LoVo (cell line): ENCODE results near the gene DUSP9.
"Not testable (repeated sequence)": the region's sequence is repeated elsewhere in the genome, so short reads cannot be mapped to it uniquely, and the experiment has no call there.

Experiments used
- DNase-seq: peaks from one replicate; pipeline ENCODE4 v3.0.0-alpha.2; 2016; ENCODE audit warnings: low spot score

Gene DUSP9

DNA sequence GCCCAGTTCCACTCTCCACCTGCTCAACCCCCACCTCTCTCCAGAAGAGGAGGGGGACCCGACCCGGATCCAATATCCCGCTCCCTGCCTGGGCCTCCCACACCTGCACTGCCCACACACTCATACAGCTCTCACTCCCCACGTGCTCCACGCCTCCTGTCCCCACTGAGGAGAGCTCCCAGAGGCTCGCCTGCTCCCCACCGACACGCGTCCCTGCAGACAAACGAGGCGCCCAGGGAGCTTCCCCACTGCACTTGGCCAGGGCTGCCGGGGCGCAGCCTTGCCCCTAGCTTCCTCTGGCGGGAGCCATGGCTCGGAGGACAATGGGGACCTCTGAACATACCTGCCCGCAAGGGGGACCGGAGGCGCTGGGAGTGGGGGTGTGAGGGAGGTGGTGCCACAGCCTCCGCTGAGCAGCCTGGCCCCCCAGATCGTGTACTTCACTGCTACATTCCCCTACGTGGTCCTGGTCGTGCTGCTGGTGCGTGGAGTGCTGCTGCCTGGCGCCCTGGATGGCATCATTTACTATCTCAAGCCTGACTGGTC lies 45.7 kb downstream of the DUSP9 start:
- no peak for DNase-seq

DNA sequence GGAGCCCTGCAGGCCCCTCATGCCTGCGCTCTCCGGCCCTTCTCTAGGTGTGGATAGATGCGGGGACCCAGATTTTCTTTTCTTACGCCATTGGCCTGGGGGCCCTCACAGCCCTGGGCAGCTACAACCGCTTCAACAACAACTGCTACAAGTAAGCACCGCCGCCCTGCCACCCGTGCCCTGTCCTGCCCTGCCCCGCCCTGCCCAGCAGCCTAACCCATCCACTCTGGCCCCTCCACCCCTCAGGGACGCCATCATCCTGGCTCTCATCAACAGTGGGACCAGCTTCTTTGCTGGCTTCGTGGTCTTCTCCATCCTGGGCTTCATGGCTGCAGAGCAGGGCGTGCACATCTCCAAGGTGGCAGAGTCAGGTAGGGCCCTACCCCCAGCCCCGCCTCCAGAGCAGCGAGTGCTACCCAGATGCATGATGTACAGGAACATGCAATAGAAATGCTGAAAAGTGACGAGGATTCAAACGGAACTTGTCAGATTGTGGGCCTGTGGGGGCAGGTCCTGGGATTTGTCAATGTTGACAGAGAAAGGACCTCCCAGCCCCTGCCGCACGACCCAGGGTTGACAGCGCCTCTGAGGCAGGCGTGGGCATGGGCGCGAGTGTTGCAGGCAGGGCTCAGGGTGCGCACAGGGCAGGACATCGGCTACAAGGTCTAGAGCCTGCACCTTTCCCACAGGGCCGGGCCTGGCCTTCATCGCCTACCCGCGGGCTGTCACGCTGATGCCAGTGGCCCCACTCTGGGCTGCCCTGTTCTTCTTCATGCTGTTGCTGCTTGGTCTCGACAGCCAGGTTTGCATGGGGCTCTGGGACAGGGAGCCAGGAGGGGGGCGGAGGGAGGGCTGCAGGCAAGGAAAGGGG lies 46.4 kb downstream of the DUSP9 start:
- no peak for DNase-seq

DNA sequence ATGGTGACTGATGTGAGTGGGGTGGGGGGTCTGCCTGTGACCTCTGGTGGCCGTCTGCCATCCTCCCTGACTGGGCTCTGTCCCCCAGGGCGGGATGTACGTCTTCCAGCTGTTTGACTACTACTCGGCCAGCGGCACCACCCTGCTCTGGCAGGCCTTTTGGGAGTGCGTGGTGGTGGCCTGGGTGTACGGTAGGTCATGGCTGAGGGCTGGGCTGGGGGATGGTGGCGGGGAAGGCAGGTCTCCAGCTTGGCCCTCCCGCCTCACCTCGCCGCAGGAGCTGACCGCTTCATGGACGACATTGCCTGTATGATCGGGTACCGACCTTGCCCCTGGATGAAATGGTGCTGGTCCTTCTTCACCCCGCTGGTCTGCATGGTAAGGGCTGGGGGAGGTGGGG lies 47.3 kb downstream of the DUSP9 start:
- not testable (repeated sequence) for DNase-seq

DNA sequence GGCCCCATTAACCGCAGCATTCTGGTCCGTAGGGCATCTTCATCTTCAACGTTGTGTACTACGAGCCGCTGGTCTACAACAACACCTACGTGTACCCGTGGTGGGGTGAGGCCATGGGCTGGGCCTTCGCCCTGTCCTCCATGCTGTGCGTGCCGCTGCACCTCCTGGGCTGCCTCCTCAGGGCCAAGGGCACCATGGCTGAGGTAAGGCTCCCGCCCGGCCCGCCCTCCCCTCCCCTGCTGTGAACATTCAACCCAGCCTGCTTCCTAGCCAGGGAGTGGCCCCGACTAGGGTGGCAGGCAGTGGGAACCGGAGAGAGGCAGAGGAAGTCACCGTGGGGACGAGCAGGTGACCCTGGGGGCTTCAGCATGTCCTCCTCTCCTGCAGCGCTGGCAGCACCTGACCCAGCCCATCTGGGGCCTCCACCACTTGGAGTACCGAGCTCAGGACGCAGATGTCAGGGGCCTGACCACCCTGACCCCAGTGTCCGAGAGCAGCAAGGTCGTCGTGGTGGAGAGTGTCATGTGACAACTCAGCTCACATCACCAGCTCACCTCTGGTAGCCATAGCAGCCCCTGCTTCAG lies 47.8 kb downstream of the DUSP9 start:
- no peak for DNase-seq

DNA sequence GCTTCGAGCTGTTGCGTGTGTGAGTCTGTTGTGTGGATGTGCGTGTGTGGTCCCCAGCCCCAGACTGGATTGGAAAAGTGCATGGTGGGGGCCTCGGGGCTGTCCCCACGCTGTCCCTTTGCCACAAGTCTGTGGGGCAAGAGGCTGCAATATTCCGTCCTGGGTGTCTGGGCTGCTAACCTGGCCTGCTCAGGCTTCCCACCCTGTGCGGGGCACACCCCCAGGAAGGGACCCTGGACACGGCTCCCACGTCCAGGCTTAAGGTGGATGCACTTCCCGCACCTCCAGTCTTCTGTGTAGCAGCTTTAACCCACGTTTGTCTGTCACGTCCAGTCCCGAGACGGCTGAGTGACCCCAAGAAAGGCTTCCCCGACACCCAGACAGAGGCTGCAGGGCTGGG lies 49.1 kb downstream of the DUSP9 start:
- DNase-seq, result no peak

DNA sequence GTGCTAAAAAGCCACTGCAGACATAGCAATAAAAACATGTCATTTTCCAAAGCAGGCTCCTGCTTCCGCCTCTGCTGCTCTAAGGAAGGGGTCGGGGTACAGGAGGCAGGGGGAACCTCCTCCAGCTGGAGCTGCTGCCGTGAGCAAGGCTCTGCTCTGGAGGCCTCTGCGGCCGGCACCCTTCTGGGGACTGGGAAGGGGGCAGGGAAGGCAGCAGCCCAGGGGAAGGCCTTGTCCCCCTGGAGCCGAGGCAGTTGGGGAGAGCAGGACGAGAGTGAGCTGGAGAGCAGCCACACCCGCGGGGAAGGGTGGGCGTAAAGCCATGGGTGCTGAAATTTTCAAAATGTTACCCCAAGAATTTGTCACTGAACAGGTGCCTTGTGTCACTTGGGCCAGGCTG lies 49.5 kb downstream of the DUSP9 start:
- not testable (repeated sequence) for DNase-seq

DNA sequence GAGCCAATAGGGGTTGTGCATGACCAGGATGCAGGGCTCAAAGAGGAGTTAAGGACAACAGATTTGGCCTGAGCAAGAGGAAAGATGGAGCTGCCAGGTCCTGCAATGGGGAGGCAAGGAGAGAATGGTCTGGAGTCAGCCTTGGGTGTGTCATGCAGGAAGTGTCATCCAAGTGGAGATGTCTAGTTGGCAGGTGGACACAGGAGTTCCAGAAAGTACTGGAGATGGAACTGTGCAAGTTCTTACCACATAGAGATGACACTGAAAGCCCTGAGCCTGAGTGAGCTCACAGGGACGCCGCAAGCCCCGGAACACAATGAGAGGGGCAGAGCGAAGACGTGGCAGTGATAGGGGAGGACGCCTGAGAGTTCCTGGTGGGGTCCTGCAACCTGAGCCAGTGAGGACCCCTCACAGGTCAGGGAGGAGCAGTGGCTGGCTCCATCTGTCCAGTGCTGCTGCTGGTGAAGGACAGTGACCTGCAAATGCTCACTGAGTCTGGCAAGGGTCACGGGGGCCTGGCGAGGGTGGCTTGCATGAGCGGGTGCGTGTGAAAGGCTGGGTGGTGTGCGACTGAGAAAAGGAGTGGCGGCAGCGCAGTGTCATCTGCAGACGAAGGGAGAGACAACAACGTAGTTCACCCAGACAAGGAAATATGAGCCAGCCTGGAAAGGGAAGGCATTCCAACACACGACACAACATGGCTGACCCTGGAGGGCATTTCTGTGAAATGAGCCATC lies 50.2 kb downstream of the DUSP9 start:
- not testable (repeated sequence) for DNase-seq

DNA sequence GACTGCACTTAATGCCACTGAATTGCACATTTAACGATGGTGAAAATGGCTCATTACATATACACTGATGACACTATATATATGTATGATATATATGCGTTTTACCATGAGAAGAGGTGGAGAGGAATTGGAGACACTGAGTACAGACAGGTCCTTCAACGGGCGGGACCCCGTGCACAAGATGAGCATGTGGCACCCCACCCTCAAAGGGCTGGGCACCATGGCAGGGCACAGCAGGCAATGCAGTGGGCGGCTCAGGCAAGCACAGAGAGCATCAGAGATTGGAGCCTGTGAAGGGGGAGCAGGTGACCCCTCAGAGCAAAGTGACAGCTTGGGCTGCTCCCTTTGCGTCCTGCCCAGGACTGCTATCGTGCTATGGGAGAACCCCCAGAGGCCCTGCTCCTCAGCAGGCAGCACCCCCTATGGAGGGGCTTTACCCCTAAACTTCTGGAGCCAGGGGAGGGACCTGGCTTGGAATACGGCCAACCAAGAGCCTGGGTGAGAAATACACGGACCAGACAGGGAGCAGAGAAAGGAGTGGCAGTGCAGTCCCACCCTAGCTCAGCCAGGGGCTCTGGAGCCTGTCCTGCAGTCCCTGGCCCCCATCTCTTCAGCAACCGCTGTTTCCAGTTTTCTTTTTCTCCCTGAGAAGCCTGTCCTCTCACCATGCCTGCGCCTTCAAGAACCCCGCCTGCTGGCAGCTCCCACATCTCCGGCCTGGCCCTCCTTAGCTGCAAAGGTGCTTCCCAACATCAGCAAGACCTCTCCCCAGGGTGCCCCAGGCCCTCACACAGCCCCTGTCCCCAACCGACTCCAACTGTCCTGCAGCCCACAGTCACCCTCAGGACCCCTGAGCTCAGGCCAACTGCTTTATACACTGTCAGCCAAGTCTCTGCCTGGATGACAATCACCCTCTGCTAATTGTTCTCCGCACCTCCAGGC lies 51.2 kb downstream of the DUSP9 start:
- no peak for DNase-seq

DNA sequence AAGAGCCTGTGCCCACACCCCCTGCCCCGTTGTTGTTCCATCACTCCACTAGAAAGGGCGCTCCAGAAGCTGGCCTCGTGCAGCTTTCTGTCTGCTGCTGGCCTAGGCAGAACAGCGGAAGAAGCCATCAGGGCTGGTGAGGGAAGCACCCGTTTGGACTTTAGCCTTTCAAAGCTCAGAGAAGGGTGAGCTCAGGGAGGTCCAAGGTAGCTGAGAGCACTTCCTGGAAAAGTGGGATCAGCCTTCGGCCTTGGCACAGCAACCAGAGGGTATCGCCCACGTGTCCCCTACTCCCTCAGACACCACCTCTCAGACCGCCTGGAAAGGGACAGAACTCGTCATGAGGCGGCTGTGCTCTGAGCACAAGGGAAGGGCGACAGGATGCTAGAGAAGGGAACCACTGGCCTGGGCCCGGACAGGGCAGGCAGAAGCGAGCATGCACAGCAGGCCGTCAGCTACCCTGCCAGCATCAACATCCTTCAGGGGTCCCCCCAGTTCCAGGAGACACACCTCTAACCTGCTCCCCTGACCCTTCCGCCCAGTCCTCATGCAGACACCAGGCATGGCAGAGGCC lies 52.3 kb downstream of the DUSP9 start:
- not testable (repeated sequence) for DNase-seq

DNA sequence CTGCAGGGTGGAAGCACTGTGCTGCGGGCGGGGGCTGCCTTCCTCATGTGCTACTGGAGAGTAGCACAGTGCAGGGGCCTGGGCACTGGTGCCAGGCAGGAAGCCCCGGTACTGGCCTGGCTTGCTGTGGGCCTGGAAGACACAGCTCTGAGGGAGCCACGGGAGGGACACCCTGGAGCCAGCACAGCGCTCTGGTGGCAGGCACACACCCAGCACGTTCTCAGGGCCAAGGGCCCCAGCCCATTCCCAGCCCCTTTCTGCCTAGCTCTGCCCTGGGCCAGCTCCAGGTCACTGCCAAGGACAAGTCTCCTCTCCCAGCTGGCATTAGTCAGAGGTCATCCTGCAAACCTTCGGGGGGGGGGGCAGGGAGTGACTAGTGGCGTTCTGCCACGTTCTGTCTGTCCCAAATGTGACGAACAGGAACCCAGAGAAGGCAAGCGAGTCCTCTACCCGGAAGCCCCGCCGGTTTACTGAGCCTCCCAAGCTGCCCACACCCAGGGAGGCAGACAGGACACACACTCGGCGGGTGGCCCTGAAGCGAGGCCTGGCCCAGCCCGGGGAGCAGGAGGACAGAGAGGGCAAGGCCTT lies 52.9 kb downstream of the DUSP9 start:
- DNase-seq, result not testable (repeated sequence)

DNA sequence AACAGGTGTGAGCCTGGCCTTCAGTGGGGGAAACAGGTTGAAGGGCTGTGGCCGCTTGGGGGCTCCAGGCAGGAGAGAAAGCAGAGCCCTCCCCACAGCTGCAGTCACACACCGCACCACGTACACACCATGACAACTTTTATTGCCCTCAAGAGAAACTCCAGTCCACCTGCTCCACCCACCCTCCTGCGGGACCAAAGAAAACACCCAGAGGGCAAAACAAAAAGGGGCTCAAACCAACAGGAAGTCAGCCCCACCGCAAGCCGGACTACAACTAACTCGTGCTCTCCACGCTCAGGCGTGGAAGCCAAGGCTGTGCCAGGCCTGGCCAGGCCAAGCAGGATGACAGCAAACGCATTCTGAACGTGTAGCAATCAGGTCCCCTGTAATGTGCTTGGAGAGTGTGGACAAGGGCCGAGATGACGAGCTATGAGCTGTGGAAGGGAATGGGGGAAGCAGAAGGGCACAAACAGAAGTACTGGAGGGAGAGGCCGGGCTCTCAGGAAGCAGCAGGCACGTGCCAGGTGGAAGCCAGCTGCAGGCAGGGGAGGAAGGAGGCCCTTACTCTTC lies 53.5 kb downstream of the DUSP9 start:
- DNase-seq, result no peak
